Kidney (tissue), 14 donors: ENCODE measurements around the gene SBDS. TPM values are rescaled to one million over a fixed set of nuclear protein-coding genes. Genes with fewer than 3 reads are reported as not detected.

Source experiments
- DNase-seq, 5 donors: peaks; one replicate each; pipeline ENCODE4 v3.0.0-alpha.2; 2013 to 2020
- FAIRE-seq: peaks from 2 replicates; lab custom pipeline; 2012; peaks lifted over from hg19 to GRCh38; lab: Jason Lieb, UNC
- H3K27ac ChIP-seq, 2 donors: one replicate each; pipeline ENCODE4 v1.7.0; 2013; ENCODE audit warnings: low read depth in 2 of 2, low read length in 2 of 2, inconsistent platforms in 1 of 2
- H3K27me3 ChIP-seq: one replicate; pipeline ENCODE4 v1.7.1; 2013; ENCODE audit warnings: low read length, inconsistent platforms; ENCODE audit not compliant: control insufficient read depth, insufficient read depth
- H3K36me3 ChIP-seq, 3 donors: one replicate each; pipeline versions ENCODE4 v1.7.0 to v1.7.1; 2013; ENCODE audit warnings: low read length in 3 of 3, control low read depth in 1 of 3, inconsistent platforms in 1 of 3; ENCODE audit not compliant: insufficient read depth in 3 of 3, control insufficient read depth in 2 of 3
- H3K4me1 ChIP-seq, 3 donors: one replicate each; pipeline versions ENCODE4 v1.7.0 to v1.7.1; 2013; ENCODE audit warnings: low read length in 3 of 3, inconsistent platforms in 1 of 3, low read depth in 1 of 3; ENCODE audit not compliant: control insufficient read depth in 2 of 3, insufficient read depth in 2 of 3
- H3K4me3 ChIP-seq, 3 donors: one replicate each; pipeline versions ENCODE4 v1.7.0 to v1.8.1; 2013; ENCODE audit warnings: low read length in 3 of 3, control low read depth in 1 of 3, inconsistent platforms in 1 of 3
- H3K9ac ChIP-seq, 3 donors: one replicate each; pipeline versions ENCODE4 v1.7.0 to v1.7.1; 2013; ENCODE audit warnings: low read length in 3 of 3, control low read depth in 1 of 3, inconsistent platforms in 1 of 3
- H3K9me3 ChIP-seq, 3 donors: one replicate each; pipeline versions ENCODE4 v1.7.0 to v1.7.1; 2013; ENCODE audit warnings: low read length in 3 of 3, control low read depth in 1 of 3, inconsistent platforms in 1 of 3; ENCODE audit not compliant: control insufficient read depth in 2 of 3, insufficient read depth in 1 of 3
- CTCF ChIP-seq: IDR thresholded peaks from 3 replicates; pipeline ENCODE4 v1.5.1; 2012; ENCODE audit warnings: mild to moderate bottlenecking, moderate library complexity, borderline replicate concordance; ENCODE audit not compliant: insufficient read depth; ENCODE audit errors: extremely low read depth
- intact Hi-C: fragments of 100-400 bp; cut with DNase I; formaldehyde crosslinking; loops from one replicate; pipeline ENCODE4 v1.11.1; 2022
- polyA plus RNA-seq: library from polyadenylated mRNA; stranded (reverse); fragments of 350-450 nt; fragmentation: Illumina TruSeq; extraction: RNeasy Lipid Tissue Mini Kit (QIAGEN cat#74804); gene quantifications from one replicate; pipeline ENCODE4 v1.2.3, GENCODE V29; 2014; ENCODE audit warnings: low read depth, low replicate concordance; ENCODE audit not compliant: insufficient read depth
- total RNA-seq: library from RNA; stranded (reverse); fragmentation: NEBNext Ultra II Directional; extraction: Animal tissue kit (Norgen Biotek cat#: 25700); gene quantifications from one replicate; pipeline ENCODE4 v1.2.1, GENCODE V29; 2021
- donor health status: control.
- donor health status: control.
- donor health status: control.
- donor health status: control.
- donor health status: control.
- donor health status: DM: yes; HTN: yes; CAD: no.
- donor health status: Normal renal cell carcinoma (clear cell type).

Gene SBDS
- total and polyA plus RNA-seq, 2 donors from 2014 or later: 113 to 128 TPM

- no peak for FAIRE-seq
- no peaks in the 10 kb centered on the region for H3K4me1 ChIP-seq
- H3K4me3 ChIP-seq: no peak overlapping the region
- no peak for TF ChIP-seq CTCF
- H3K27me3 ChIP-seq: no peaks in the 10 kb centered on the region
- intact Hi-C loops: no loop called here
- H3K27ac ChIP-seq: no peak overlapping the region
- no peak for DNase-seq
- no peaks in the 10 kb centered on the region for H3K36me3 ChIP-seq
- H3K9ac ChIP-seq: no peak overlapping the region
- H3K9me3 ChIP-seq: no peaks in the 10 kb centered on the region
Measured at GRCh38 chr7:66964411-66964810, 31.0 kb downstream of the SBDS start.

- DNase-seq: no peak
- no peaks in the 10 kb centered on the region for H3K27me3 ChIP-seq
- peaks cover under 1 to 14% (median 11%) of the 10 kb centered on the region in 3 donors for H3K36me3 ChIP-seq
- H3K9ac ChIP-seq: no peak overlapping the region
- H3K4me3 ChIP-seq: no peak overlapping the region
- TF ChIP-seq CTCF: no peak
- H3K4me1 ChIP-seq: no peaks in the 10 kb centered on the region
- FAIRE-seq: no peak
- intact Hi-C loops: no loop called here
- no peak overlapping the region for H3K27ac ChIP-seq
- H3K9me3 ChIP-seq: no peaks in the 10 kb centered on the region
Measured at GRCh38 chr7:66961096-66961495, 34.3 kb downstream of the SBDS start.

- Histone ChIP-seq H3K9ac (no peak overlapping the region), H3K27ac (no peak overlapping the region), H3K4me3 (no peak overlapping the region), H3K27me3 (no peaks in the 10 kb centered on the region), H3K9me3 (no peaks in the 10 kb centered on the region), H3K4me1 (no peaks in the 10 kb centered on the region), H3K36me3 (peaks cover 5 to 22% (median 18%) of the 10 kb centered on the region in 3 donors)
- no peak for FAIRE-seq
- intact Hi-C loops: no loop called here
- no peak for TF ChIP-seq CTCF
- no peak for DNase-seq
Measured at GRCh38 chr7:66960192-66960591, 35.2 kb downstream of the SBDS start.
